Left ventricle myocardium inferior (tissue), 1 donor: ENCODE data around the gene NSD1. TPM values are rescaled to one million over a fixed set of nuclear protein-coding genes. Genes with fewer than 3 reads are reported as not detected.

Experiments
- DNase-seq: peaks from one replicate; pipeline ENCODE4 v3.0.0-alpha.2; 2020
- H3K27ac ChIP-seq: fragments of 200-600 bp; replicated peaks from 2 replicates; pipeline ENCODE4 v1.8.0; 2021
- H3K27me3 ChIP-seq: fragments of 200-600 bp; 2 replicates; pipeline ENCODE4 v1.8.0; 2021; ENCODE audit warnings: low read depth
- H3K36me3 ChIP-seq: fragments of 200-600 bp; 2 replicates; pipeline ENCODE4 v1.8.0; 2021
- H3K4me1 ChIP-seq: fragments of 200-600 bp; 2 replicates; pipeline ENCODE4 v1.8.0; 2021
- H3K4me3 ChIP-seq: fragments of 200-600 bp; 2 replicates; pipeline ENCODE4 v1.8.0; 2021; ENCODE audit warnings: mild to moderate bottlenecking, moderate library complexity
- H3K9me3 ChIP-seq: fragments of 200-600 bp; replicated peaks from 2 replicates; pipeline ENCODE4 v1.8.0; 2021
- CTCF ChIP-seq: fragments of 200-600 bp; IDR thresholded peaks from 2 replicates; pipeline ENCODE4 v1.8.0; 2021; ENCODE audit warnings: antibody characterized with exemption, mild to moderate bottlenecking, borderline replicate concordance
- intact Hi-C: fragments of 100-400 bp; cut with micrococcal nuclease; formaldehyde crosslinking; loops from one replicate; pipeline ENCODE4 v1.11.0; 2022
- total RNA-seq: library from RNA; stranded (reverse); fragmentation: NEBNext Ultra II Directional; extraction: Animal tissue kit (Norgen Biotek cat#: 25700); gene quantifications from one replicate; pipeline ENCODE4 v1.2.1, GENCODE V29; 2021
- donor health status: DM: no; HTN: yes; CAD: no; lungs with severe emphysema.

NSD1 gene
- total RNA-seq, 1 donor from 2014 or later, result 40.8 TPM

- Histone ChIP-seq H3K27me3 (no peaks in the 10 kb centered on the region), H3K36me3 (peaks cover 80% of the 10 kb centered on the region), H3K4me3 (no peak overlapping the region), H3K9me3 (no peaks in the 10 kb centered on the region), H3K4me1 (no peaks in the 10 kb centered on the region), H3K27ac (no peak overlapping the region)
- TF ChIP-seq CTCF, result no peak
- no peak for DNase-seq
- intact Hi-C loops, result no loop called here
These were observed 127.9 kb downstream of the NSD1 start for GRCh38 chr5:177261510-177261909.

- no peaks in the 10 kb centered on the region for H3K4me1 ChIP-seq
- no peaks in the 10 kb centered on the region for H3K9me3 ChIP-seq
- H3K4me3 ChIP-seq, result no peak overlapping the region
- no peak for DNase-seq
- H3K36me3 ChIP-seq, result peaks cover 79% of the 10 kb centered on the region
- TF ChIP-seq CTCF, result no peak
- H3K27me3 ChIP-seq, result no peaks in the 10 kb centered on the region
- intact Hi-C loops, result no loop called here
- H3K27ac ChIP-seq, result no peak overlapping the region
These were observed 130.6 kb downstream of the NSD1 start for GRCh38 chr5:177264178-177264577.

- no peaks in the 10 kb centered on the region for H3K9me3 ChIP-seq
- no peak for TF ChIP-seq CTCF
- no peak overlapping the region for H3K4me3 ChIP-seq
- no peaks in the 10 kb centered on the region for H3K27me3 ChIP-seq
- peaks cover 82% of the 10 kb centered on the region for H3K36me3 ChIP-seq
- intact Hi-C loops, result no loop called here
- no peak overlapping the region for H3K27ac ChIP-seq
- DNase-seq, result no peak
- no peaks in the 10 kb centered on the region for H3K4me1 ChIP-seq
These were observed 131.8 kb downstream of the NSD1 start for GRCh38 chr5:177265395-177265794.

- no peaks in the 10 kb centered on the region for H3K4me1 ChIP-seq
- H3K27me3 ChIP-seq, result no peaks in the 10 kb centered on the region
- peaks cover 83% of the 10 kb centered on the region for H3K36me3 ChIP-seq
- H3K9me3 ChIP-seq, result no peaks in the 10 kb centered on the region
- DNase-seq, result no peak
- no peak overlapping the region for H3K27ac ChIP-seq
- TF ChIP-seq CTCF, result no peak
- intact Hi-C loops, result no loop called here
- H3K4me3 ChIP-seq, result no peak overlapping the region
These were observed 135.8 kb downstream of the NSD1 start for GRCh38 chr5:177269232-177269895.

- Histone ChIP-seq H3K4me3 (no peak overlapping the region), H3K4me1 (no peaks in the 10 kb centered on the region), H3K27ac (no peak overlapping the region), H3K9me3 (no peaks in the 10 kb centered on the region), H3K27me3 (no peaks in the 10 kb centered on the region), H3K36me3 (peaks cover 84% of the 10 kb centered on the region)
- TF ChIP-seq CTCF, result no peak
- intact Hi-C loops, result loop anchor here (10.0 kb wide), 1 partner anchor 155 kb away; no protein-coding TSS in a partner anchor
- no peak for DNase-seq
These were observed 136.4 kb downstream of the NSD1 start for GRCh38 chr5:177269976-177270375.
